Vagina (tissue), 2 donors: ENCODE measurements around the gene ANKRD42. TPM values are rescaled to one million over a fixed set of nuclear protein-coding genes. Genes with fewer than 3 reads are reported as not detected.

Source experiments
- DNase-seq, 2 donors: peaks; one replicate each; pipeline ENCODE4 v3.0.0-alpha.2; 2017; ENCODE audit errors: extremely low spot score in 2 of 2
- H3K27ac ChIP-seq: fragments of 200-600 bp; sonication (generic); one replicate; pipeline ENCODE4 v1.5.1; 2019
- H3K27me3 ChIP-seq: fragments of 200-600 bp; sonication (generic); one replicate; pipeline ENCODE4 v1.5.1; 2019
- H3K36me3 ChIP-seq, 2 donors: fragments of 200-600 bp; sonication (generic); one replicate each; pipeline ENCODE4 v1.5.1; 2017 to 2019
- H3K4me1 ChIP-seq: fragments of 200-600 bp; sonication (generic); one replicate; pipeline ENCODE4 v1.5.1; 2019
- H3K4me3 ChIP-seq, 2 donors: fragments of 200-600 bp; sonication (generic); 1 replicate in 1 of 2; 2 replicates in 1 of 2; pipeline ENCODE4 v1.5.1; 2016 to 2019
- H3K9me3 ChIP-seq: fragments of 200-600 bp; sonication (generic); one replicate; pipeline ENCODE4 v1.5.1; 2019
- CTCF ChIP-seq, 3 experiments: fragments of 450-650 bp in 2 of 3; fragments of 200-600 bp in 1 of 3; sonication (generic) in 1 of 3; IDR thresholded peaks; one replicate each; pipeline ENCODE4 v1.5.1; 2017 to 2019; ENCODE audit warnings: antibody characterized with exemption in 3 of 3, mild to moderate bottlenecking in 2 of 3, moderate library complexity in 2 of 3
- POLR2A ChIP-seq, 2 donors: fragments of 450-650 bp; IDR thresholded peaks; one replicate each; pipeline ENCODE4 v1.6.1; 2017; ENCODE audit warnings: antibody characterized with exemption in 2 of 2, mild to moderate bottlenecking in 2 of 2, moderate library complexity in 2 of 2
- POLR2AphosphoS5 ChIP-seq, 2 donors: sonication (generic); formaldehyde crosslinking; IDR thresholded peaks; one replicate each; pipeline ENCODE4 v1.9.0; 2017; ENCODE audit warnings: antibody characterized with exemption in 2 of 2, mild to moderate bottlenecking in 2 of 2, low read depth in 1 of 2; ENCODE audit not compliant: insufficient read depth in 1 of 2
- intact Hi-C: fragments of 100-400 bp; cut with DNase I; formaldehyde crosslinking; loops from one replicate; pipeline ENCODE4 v1.15.1; 2023
- total RNA-seq: library from RNA; depleted of rRNA; stranded (reverse); fragments of >200 nt; gene quantifications from one replicate; pipeline ENCODE4 v1.2.3, GENCODE V29; 2016

ANKRD42 gene
- total RNA-seq, 1 donor from 2014 or later = 10.3 TPM

GRCh38 chr11:83249445-83249844 is 55.9 kb downstream of the ANKRD42 start:
- no peaks in the 10 kb centered on the region for H3K9me3 ChIP-seq
- H3K27me3 ChIP-seq = no peaks in the 10 kb centered on the region
- DNase-seq = no peak
- no peaks in the 10 kb centered on the region for H3K4me1 ChIP-seq
- H3K27ac ChIP-seq = no peak overlapping the region
- intact Hi-C loops = no loop called here
- H3K4me3 ChIP-seq = no peak overlapping the region
- no peak for TF ChIP-seq CTCF (IDR thresholded peaks at IDR 0.05)
- TF ChIP-seq POLR2AphosphoS5 (IDR thresholded peaks at IDR 0.05; ENCODE audit: insufficient read depth in 1 of 2, low read depth in 1 of 2) = no peak
- no peak for TF ChIP-seq POLR2A (IDR thresholded peaks at IDR 0.05)
- H3K36me3 ChIP-seq = no peaks in the 10 kb centered on the region

DNA sequence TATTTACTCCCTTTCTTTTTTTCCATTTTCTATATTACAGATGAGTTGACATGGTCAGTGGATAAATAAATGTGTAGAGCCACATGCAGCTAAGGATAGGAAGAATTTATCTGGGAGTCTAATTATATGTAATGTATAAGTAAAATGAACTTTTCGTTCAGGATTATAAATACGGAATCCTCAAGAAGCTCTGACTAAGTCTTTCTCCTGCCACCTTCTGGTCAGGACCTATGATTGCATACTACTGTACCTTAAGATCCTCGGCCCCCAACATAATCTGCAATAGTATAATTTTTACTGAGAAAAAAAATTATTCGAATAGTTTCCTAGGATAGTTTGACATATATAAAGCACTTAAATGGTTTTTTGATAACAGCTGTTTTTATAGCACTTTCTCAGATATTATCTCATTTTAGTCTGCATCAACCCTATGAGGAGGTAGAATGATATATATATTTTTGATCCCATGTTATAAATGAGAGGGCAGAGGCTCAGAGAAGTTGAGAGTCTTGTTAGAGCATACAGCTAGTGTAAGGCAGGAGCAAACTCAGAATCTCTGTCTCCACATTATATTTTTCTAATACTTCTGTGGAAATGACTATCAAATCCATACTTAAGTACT is 56.6 kb downstream of the ANKRD42 start:
- DNase-seq = no peak
- intact Hi-C loops = loop anchor here (10.0 kb wide), 1 partner anchor 335 kb away; no protein-coding TSS in a partner anchor
- Histone ChIP-seq H3K4me1 (no peaks in the 10 kb centered on the region), H3K4me3 (no peak overlapping the region), H3K27ac (no peak overlapping the region), H3K27me3 (no peaks in the 10 kb centered on the region), H3K9me3 (no peaks in the 10 kb centered on the region), H3K36me3 (no peaks in the 10 kb centered on the region)
- TF ChIP-seq POLR2A (IDR thresholded peaks at IDR 0.05) (no peak), CTCF (IDR thresholded peaks at IDR 0.05) (peak in 2 of 3 experiments; percentile 22 to 29)

DNA sequence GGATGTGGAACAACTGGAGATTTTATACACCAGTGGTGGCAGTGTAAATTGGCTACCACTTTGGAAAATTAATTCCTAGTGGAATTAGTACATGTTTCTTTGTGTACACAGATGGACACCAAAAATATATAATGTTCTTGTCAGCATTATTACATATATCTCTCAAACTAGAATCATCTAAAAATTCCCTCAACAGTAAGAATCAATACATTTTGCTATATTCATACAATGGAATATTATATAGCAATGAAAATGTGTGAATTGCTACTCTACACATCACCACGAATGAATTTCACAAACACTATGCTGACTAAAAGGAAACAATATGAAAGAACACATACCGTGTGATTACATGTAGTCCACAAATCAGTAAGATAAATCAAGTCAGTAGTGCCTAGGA is 58.8 kb downstream of the ANKRD42 start:
- intact Hi-C loops = loop anchor here (10.0 kb wide), 1 partner anchor 337 kb away; no protein-coding TSS in a partner anchor
- no peak overlapping the region for H3K27ac ChIP-seq

DNA sequence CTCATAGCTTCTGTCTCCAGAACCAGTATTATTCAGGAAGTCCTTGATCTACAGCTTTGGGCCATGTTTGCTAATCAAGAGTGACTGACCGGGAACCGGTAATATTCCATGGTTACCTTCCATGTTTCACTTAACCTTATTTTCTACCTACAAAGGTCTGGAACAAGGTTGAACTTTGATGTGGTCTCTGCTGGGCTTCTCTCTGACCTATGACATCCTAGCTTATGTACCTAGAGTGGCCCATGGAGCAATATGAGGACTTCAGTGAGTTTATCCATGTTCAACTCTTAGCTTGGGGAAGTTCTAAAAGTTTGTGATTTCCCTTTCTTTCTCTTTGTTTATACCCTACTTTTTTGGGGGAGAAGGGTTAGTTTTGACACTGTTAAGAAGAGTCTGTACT is 59.4 kb downstream of the ANKRD42 start:
- peaks cover 16% of the 10 kb centered on the region for H3K4me1 ChIP-seq
- H3K27ac ChIP-seq = no peak overlapping the region
- H3K27me3 ChIP-seq = no peaks in the 10 kb centered on the region
- no peaks in the 10 kb centered on the region for H3K9me3 ChIP-seq
- TF ChIP-seq POLR2AphosphoS5 (IDR thresholded peaks at IDR 0.05; ENCODE audit: insufficient read depth in 1 of 2, low read depth in 1 of 2) (no peak), CTCF (IDR thresholded peaks at IDR 0.05) (no peak), POLR2A (IDR thresholded peaks at IDR 0.05) (no peak)
- DNase-seq = no peak
- no peak overlapping the region for H3K4me3 ChIP-seq
- intact Hi-C loops = loop anchor here (10.0 kb wide), 1 partner anchor 338 kb away; no protein-coding TSS in a partner anchor
- H3K36me3 ChIP-seq = no peaks in the 10 kb centered on the region

More for the DNA sequence above, 58.8 kb downstream of the ANKRD42 start:
- peaks cover 10% of the 10 kb centered on the region for H3K4me1 ChIP-seq
- H3K36me3 ChIP-seq = no peaks in the 10 kb centered on the region
- H3K27me3 ChIP-seq = no peaks in the 10 kb centered on the region
- no peak for DNase-seq
- TF ChIP-seq CTCF (IDR thresholded peaks at IDR 0.05) = no peak
- TF ChIP-seq POLR2AphosphoS5 (IDR thresholded peaks at IDR 0.05; ENCODE audit: insufficient read depth in 1 of 2, low read depth in 1 of 2) = no peak
- no peak for TF ChIP-seq POLR2A (IDR thresholded peaks at IDR 0.05)
- H3K4me3 ChIP-seq = no peak overlapping the region
- no peaks in the 10 kb centered on the region for H3K9me3 ChIP-seq

GRCh38 chr11:83255366-83255765 is 61.9 kb downstream of the ANKRD42 start:
- TF ChIP-seq POLR2AphosphoS5 (IDR thresholded peaks at IDR 0.05; ENCODE audit: insufficient read depth in 1 of 2, low read depth in 1 of 2) (no peak), POLR2A (IDR thresholded peaks at IDR 0.05) (no peak), CTCF (IDR thresholded peaks at IDR 0.05) (no peak)
- intact Hi-C loops = loop anchor here (10.0 kb wide), 1 partner anchor 341 kb away; no protein-coding TSS in a partner anchor
- Histone ChIP-seq H3K9me3 (no peaks in the 10 kb centered on the region), H3K27ac (no peak overlapping the region), H3K27me3 (no peaks in the 10 kb centered on the region), H3K36me3 (peaks cover 0 to 11% of the 10 kb centered on the region in 2 donors), H3K4me1 (peaks cover 16% of the 10 kb centered on the region), H3K4me3 (no peak overlapping the region)
- DNase-seq = no peak
